Measurements from ENCODE around the gene CERS1. TPM values are rescaled to one million over a fixed set of nuclear protein-coding genes. Genes with fewer than 3 reads are reported as not detected.

CERS1 gene
- total and polyA plus RNA-seq, 10 of the 15 experiments (the other 5 are each of a cell fraction or from before 2014, with no cell fraction given): 0.19 TPM; not detected in 9

GRCh38 chr19:18834644-18834984 is 61.3 kb downstream of the CERS1 start:
- WGBS (ENCODE audit: insufficient coverage, insufficient replicate concordance, low lambda C conversion rate, missing lambda C conversion rate): 78% methylated on average over 4 of the region's 4 CpGs
- ChIA-PET CTCF (interaction anchor here (8.2 kb wide), 1 partner anchor 12 kb away, joined by 109 read pairs; no protein-coding TSS in a partner anchor), RAD21 (ENCODE audit: unreplicated experiment) (interaction anchor here (0.6 to 2.0 kb wide), 3 partner anchors 8 to 549 kb away, joined by 3 to 6 read pairs (median 4); no protein-coding TSS in a partner anchor), SMC1A (ENCODE audit: uncharacterized antibody, unreplicated experiment) (interaction anchor here (0.9 to 4.2 kb wide), 3 partner anchors 9 to 28 kb away, joined by 3 to 24 read pairs (median 4); no protein-coding TSS in a partner anchor), POLR2A (interaction anchor here (1.1 to 1.4 kb wide), 2 partner anchors 10 to 12 kb away, joined by 3 to 5 read pairs; no protein-coding TSS in a partner anchor)
- H3K4me2 ChIP-seq (ENCODE audit: control insufficient read depth, insufficient read depth): peak overlapping the region; percentile 73
- peaks cover 72% of the 10 kb centered on the region for H3K79me2 ChIP-seq (ENCODE audit: control insufficient read depth, insufficient read depth, low read length)
- H3K9me3 ChIP-seq (replicated peaks; ENCODE audit: control insufficient read depth, insufficient read depth, low read length): no peaks in the 10 kb centered on the region
- H3K36me3 ChIP-seq (ENCODE audit: control insufficient read depth in 2 of 2, insufficient read depth in 2 of 2, low read length in 1 of 2): peaks cover 6% of the 10 kb centered on the region in 2 experiments; a peak in 3 of 4 replicates
- H3K27me3 ChIP-seq (replicated peaks in 1 of 2; ENCODE audit: control insufficient read depth in 2 of 2, insufficient read depth in 2 of 2, low read length in 1 of 2): no peaks in the 10 kb centered on the region
- intact Hi-C loops (cut with micrococcal nuclease; ENCODE audit: unreplicated experiment): loop anchor here (5.0 kb wide), 1 partner anchor 242 kb away; no protein-coding TSS in a partner anchor
- H3K9ac ChIP-seq (ENCODE audit: control insufficient read depth, insufficient read depth, low read length): peak overlapping the region; percentile 51
- BruUV-seq (replicated peaks): no TSS peak
- TF ChIP-seq POLR2AphosphoS5 (IDR thresholded peaks at IDR 0.05; ENCODE audit: low read length): no peak
- no peak for TF ChIP-seq CBX3 (IDR thresholded peaks at IDR 0.05; ENCODE audit: borderline replicate concordance, low read depth)
- TF ChIP-seq SMARCA5 (IDR thresholded peaks at IDR 0.05): no peak
- TF ChIP-seq ZNF384 (IDR thresholded peaks at IDR 0.05; ENCODE audit: borderline replicate concordance, low read depth, low read length): no peak
- no peak for TF ChIP-seq CUX1 (IDR thresholded peaks at IDR 0.05; ENCODE audit: insufficient replicate concordance, low read depth, low read length)
- TF ChIP-seq SMC3 (IDR thresholded peaks at IDR 0.05; ENCODE audit: borderline replicate concordance, low read length): no peak
- TF ChIP-seq STAT3 (IDR thresholded peaks at IDR 0.05; ENCODE audit: low read depth, low read length): no peak
- TF ChIP-seq POLR2AphosphoS2 (IDR thresholded peaks at IDR 0.05; ENCODE audit: low read depth, low read length): no peak
- TF ChIP-seq HDAC2 (IDR thresholded peaks at IDR 0.05): no peak
- peak overlapping the region; percentile 93 for H3K4me3 ChIP-seq
- DNase-seq (ENCODE audit: low read depth, low spot score) (no peak), ATAC-seq (no peak), FAIRE-seq (no peak)
- no peak overlapping the region for H2AFZ ChIP-seq (ENCODE audit: control insufficient read depth, low read depth, low read length)
- peaks cover 17% of the 10 kb centered on the region for H3K4me1 ChIP-seq (ENCODE audit: control insufficient read depth, insufficient read depth, low read length)
- H3K27ac ChIP-seq (ENCODE audit: control insufficient read depth, insufficient read depth): no peak overlapping the region
- peaks cover 18% of the 10 kb centered on the region for H4K20me1 ChIP-seq (ENCODE audit: control insufficient read depth, insufficient read depth)
- in situ Hi-C loops (cut with MboI): no loop called here
